BJ (cell line): ENCODE results near the gene PAM16. TPM values are rescaled to one million over a fixed set of nuclear protein-coding genes. Genes with fewer than 3 reads are reported as not detected.

Experiments used
- CTCF ChIA-PET: fragments of 350-600 bp; formaldehyde crosslinking; extraction: SDS; loops from one replicate; lab custom pipeline; 2021; ENCODE audit warnings: antibody characterized with exemption, inconsistent platforms; lab: Yijun Ruan, JAX
- POLR2A ChIA-PET: fragments of 300-600 bp; sonication (Branson Sonifier 250); formaldehyde crosslinking; extraction: SDS; loops from one replicate; lab custom pipeline; 2021; ENCODE audit warnings: antibody characterized with exemption; lab: Charles Lee
- DNase-seq: peaks from one replicate; pipeline ENCODE4 v3.0.0-alpha.2; 2011; ENCODE audit warnings: low read depth
- H3K27me3 ChIP-seq: 2 replicates; pipeline ENCODE4 v1.6.0; 2011; ENCODE audit warnings: low read length; ENCODE audit not compliant: control insufficient read depth, insufficient read depth
- H3K36me3 ChIP-seq: 2 replicates; pipeline ENCODE4 v1.5.1; 2011; ENCODE audit warnings: low read length; ENCODE audit not compliant: control insufficient read depth, insufficient read depth
- H3K4me3 ChIP-seq: 2 replicates; pipeline ENCODE4 v1.5.1; 2011; ENCODE audit warnings: low read depth, mild to moderate bottlenecking, control low read depth, low read length
- CTCF ChIP-seq: IDR thresholded peaks from 2 replicates; pipeline ENCODE4 v1.5.1; 2011; ENCODE audit warnings: low read depth, mild to moderate bottlenecking, control low read depth, inconsistent platforms, low read length, moderate library complexity; ENCODE audit not compliant: insufficient read depth
- polyA plus RNA-seq: library from polyadenylated mRNA; depleted of rRNA; stranded (reverse); fragments of >200 nt; gene quantifications from 2 replicates; pipeline ENCODE4 v1.2.3, GENCODE V29; 2011

The PAM16 gene
- polyA plus RNA-seq, 1 experiment: 44.2 TPM

- TF ChIP-seq CTCF: no peak
- Histone ChIP-seq H3K36me3 (peaks cover 5% of the 10 kb centered on the region), H3K4me3 (no peak overlapping the region), H3K27me3 (no peaks in the 10 kb centered on the region)
- DNase-seq: no peak
- CTCF ChIA-PET: interaction anchor here (1.3 to 8.4 kb wide), 2 partner anchors 22 to 38 kb away, joined by 3 to 86 read pairs; no protein-coding TSS in a partner anchor
- POLR2A ChIA-PET: no interaction called here
Observed at GRCh38 chr16:4365014-4365406, 13.9 kb upstream of the PAM16 start.

GRCh38 chr16:4364196-4365013 is 13.3 kb upstream of the PAM16 start:
- TF ChIP-seq CTCF: no peak

GRCh38 chr16:4362476-4363135 is 11.5 kb upstream of the PAM16 start:
- no peak for DNase-seq
- H3K36me3 ChIP-seq: peaks cover 5% of the 10 kb centered on the region
- no peaks in the 10 kb centered on the region for H3K27me3 ChIP-seq
- TF ChIP-seq CTCF: no peak
- no peak overlapping the region for H3K4me3 ChIP-seq
- CTCF ChIA-PET: interaction anchor here (0.6 to 5.6 kb wide), 4 partner anchors 9 to 43 kb away, joined by 4 to 205 read pairs (median 5); no protein-coding TSS in a partner anchor
- POLR2A ChIA-PET: no interaction called here

More at GRCh38 chr16:4364196-4365013, 13.3 kb upstream of the PAM16 start:
- no peak for DNase-seq
- no peak overlapping the region for H3K4me3 ChIP-seq
- CTCF ChIA-PET: interaction anchor here (1.3 to 8.4 kb wide), 2 partner anchors 22 to 39 kb away, joined by 3 to 86 read pairs; no protein-coding TSS in a partner anchor
- POLR2A ChIA-PET: no interaction called here
- no peaks in the 10 kb centered on the region for H3K27me3 ChIP-seq
- peaks cover 5% of the 10 kb centered on the region for H3K36me3 ChIP-seq

- no peak for DNase-seq
- CTCF ChIA-PET: interaction anchor here (1.1 to 5.6 kb wide), 4 partner anchors 15 to 43 kb away, joined by 3 to 205 read pairs (median 4); no protein-coding TSS in a partner anchor
- POLR2A ChIA-PET: no interaction called here
- Histone ChIP-seq H3K27me3 (no peaks in the 10 kb centered on the region), H3K36me3 (peaks cover 5% of the 10 kb centered on the region), H3K4me3 (no peak overlapping the region)
- TF ChIP-seq CTCF: no peak
Observed at GRCh38 chr16:4361944-4362311, 10.8 kb upstream of the PAM16 start.
